ENCODE results near the gene CHST2. TPM values are rescaled to one million over a fixed set of nuclear protein-coding genes. Genes with fewer than 3 reads are reported as not detected.

Gene CHST2
- polyA plus RNA-seq, 3 donors from 2014 or later = 105 to 117 (median 116) TPM

DNA sequence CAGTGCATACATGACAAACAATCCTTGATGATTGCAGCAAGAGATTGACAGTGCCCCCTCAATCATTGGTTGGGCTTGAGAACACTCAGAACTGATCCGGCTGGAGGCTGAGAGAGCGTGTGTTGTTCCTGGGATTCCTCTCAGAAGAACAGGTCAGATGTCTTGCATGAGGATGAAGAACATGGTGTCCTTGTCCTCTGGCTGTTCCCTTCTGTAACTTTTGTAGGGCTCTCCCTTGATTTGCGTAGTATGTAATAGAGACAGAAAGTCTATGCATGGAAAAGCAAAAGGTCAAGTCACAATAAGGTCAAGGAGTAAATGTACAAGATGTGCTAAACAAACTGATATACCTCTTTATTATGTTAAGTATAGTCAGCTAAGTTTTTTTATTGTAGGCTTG is 8.2 kb downstream of the CHST2 start:
- Mint-ChIP-seq H3K4me3 (peak overlapping the region in 1 of 5 donors; percentile 10), H3K9me3 (no peaks in the 10 kb centered on the region), H3K27ac (peak overlapping the region; percentile 38 to 97 (median 66)), H3K27me3 (ENCODE audit: low read depth in 3 of 3) (peaks cover 0 to 4% (median 3%) of the 10 kb centered on the region in 3 donors), H3K36me3 (peaks cover 11 to 56% (median 40%) of the 10 kb centered on the region in 3 donors), H3K4me1 (peaks cover 88 to 99% of the 10 kb centered on the region in 2 donors)
- DNase-seq = no peak

DNA sequence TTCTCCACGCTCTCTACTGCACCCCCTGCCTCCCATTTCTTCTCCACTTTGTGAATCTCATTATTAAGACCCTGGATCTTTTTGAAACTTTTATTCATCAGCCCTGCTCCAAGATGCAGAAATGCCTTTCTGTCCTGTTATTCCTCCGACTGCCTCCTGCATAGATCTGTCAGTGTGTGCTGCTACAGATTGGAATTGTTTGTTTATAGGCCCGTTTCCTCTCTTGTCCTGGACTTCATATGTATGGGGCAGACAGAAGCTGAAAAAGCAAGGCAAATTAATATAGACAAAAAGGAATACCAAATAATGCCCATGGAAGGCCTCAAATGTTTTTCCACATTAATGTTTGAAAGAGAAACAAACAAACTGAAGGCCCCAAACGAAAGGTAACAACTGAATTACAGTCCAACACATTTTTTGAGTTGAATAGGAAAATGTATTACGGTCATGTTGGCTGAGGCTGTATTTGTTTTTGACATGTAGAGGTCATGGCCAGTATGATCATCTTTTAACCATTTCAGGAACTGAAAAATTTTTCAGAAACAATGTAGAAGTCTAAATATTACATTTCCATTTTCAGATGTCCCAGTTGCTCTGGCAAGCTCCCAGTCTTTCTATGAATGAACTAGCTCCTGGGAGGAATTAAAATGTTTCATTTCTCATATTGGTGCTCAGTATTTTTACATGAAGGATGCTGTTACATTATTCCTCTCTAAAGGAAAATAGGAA is 8.8 kb downstream of the CHST2 start:
- Mint-ChIP-seq H3K36me3 (peaks cover 8 to 57% (median 37%) of the 10 kb centered on the region in 3 donors), H3K4me1 (peaks cover 88 to 99% of the 10 kb centered on the region in 2 donors), H3K27ac (peak overlapping the region; percentile 38 to 97 (median 74)), H3K9me3 (no peaks in the 10 kb centered on the region), H3K4me3 (peak overlapping the region in 2 of 5 donors; percentile 6 to 10), H3K27me3 (ENCODE audit: low read depth in 3 of 3) (peaks cover 0 to 3% (median 2%) of the 10 kb centered on the region in 3 donors)
- DNase-seq = no peak

DNA sequence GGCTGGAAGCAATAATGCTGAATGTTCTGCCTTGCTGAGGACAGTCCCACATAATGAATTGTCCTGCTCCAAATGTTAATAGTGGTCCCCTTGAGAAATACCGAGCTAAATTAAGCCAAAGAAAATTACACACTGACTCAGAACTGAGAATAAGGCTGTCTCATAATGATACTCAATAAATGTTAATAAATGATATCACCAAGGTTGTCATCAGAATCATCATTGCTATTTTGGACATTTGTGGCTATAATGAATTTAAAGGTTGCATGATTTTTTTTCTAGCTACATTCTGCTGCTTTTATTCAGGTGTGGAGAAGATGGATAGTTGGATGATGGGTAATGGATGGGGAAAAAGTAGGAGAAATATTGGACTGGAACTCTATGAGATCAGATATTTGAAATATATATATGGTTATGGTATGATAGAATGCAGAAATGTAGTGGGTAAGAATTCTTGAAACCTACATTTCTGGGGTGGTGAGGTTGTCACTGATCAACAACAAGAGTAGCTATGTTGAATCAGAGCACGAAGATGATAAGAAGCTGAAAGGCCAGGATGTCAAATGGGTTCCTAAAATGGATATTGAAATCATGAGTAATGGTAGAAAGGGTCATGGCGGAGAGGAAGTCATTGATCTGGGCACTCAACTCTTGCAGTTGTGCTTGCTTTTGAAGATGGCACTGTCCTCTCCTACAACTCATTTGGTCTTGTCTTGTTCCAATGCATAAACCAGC is 12.8 kb downstream of the CHST2 start:
- Mint-ChIP-seq H3K36me3 (peaks cover 8 to 42% (median 24%) of the 10 kb centered on the region in 3 donors), H3K27ac (peak overlapping the region in 5 of 6 donors; percentile 18 to 74 (median 26)), H3K27me3 (ENCODE audit: low read depth in 3 of 3) (peaks cover 0 to 2% (median 0%) of the 10 kb centered on the region in 3 donors), H3K4me1 (peaks cover 65 to 69% of the 10 kb centered on the region in 2 donors), H3K4me3 (no peak overlapping the region), H3K9me3 (no peaks in the 10 kb centered on the region)
- no peak for DNase-seq

DNA sequence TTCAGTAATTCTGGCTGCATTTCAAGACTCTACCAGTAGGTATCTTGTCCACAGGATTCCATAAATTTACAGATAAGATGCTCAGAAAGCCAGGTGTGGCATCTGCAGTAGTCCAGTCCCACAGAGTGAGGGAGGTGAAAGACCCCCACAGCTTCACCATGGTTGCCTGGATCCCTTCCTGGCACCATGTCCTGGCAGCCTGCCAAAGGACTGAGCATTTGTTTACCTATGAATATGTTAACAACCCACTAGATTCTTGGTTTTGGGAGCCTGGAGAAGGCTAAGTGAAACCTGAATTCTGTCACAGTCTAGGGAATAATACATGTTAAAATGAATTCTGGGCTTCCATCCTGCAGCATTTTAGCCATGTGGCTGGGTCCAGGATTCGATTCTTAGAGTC is 14.9 kb downstream of the CHST2 start:
- H3K27ac Mint-ChIP-seq = no peak overlapping the region
- H3K36me3 Mint-ChIP-seq = peaks cover 0 to 32% (median 20%) of the 10 kb centered on the region in 3 donors
- peaks cover 52 to 60% of the 10 kb centered on the region in 2 donors for H3K4me1 Mint-ChIP-seq
- no peak overlapping the region for H3K4me3 Mint-ChIP-seq
- H3K9me3 Mint-ChIP-seq = no peaks in the 10 kb centered on the region
- H3K27me3 Mint-ChIP-seq (ENCODE audit: low read depth in 3 of 3) = peaks cover 0 to 2% (median 0%) of the 10 kb centered on the region in 3 donors
- no peak for DNase-seq

DNA sequence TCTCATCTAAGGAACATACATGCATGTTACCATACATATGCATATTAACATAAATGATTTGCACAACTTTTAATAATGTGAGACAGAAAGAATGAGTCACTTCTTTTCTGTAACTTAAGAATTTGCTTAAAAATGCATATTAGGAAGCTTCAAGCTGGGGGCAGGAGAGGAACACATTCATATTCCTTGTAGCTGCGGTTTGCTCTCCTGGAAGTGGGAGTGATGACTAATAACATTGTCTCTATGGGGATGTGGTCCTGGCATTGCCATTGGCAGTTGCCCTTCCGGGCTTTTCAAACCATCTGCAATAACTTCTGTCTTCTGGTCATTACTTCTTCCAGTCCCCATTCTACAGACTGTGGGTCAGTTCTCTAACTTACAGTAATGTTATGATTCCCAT is 15.6 kb downstream of the CHST2 start:
- peaks cover 0 to 28% (median 20%) of the 10 kb centered on the region in 3 donors for H3K36me3 Mint-ChIP-seq
- H3K27me3 Mint-ChIP-seq (ENCODE audit: low read depth in 3 of 3) = peaks cover 0 to 2% (median 0%) of the 10 kb centered on the region in 3 donors
- no peak overlapping the region for H3K4me3 Mint-ChIP-seq
- peaks cover 45 to 53% of the 10 kb centered on the region in 2 donors for H3K4me1 Mint-ChIP-seq
- H3K9me3 Mint-ChIP-seq = no peaks in the 10 kb centered on the region
- H3K27ac Mint-ChIP-seq = peak overlapping the region in 2 of 6 donors; percentile 15 to 58
- DNase-seq = no peak

DNA sequence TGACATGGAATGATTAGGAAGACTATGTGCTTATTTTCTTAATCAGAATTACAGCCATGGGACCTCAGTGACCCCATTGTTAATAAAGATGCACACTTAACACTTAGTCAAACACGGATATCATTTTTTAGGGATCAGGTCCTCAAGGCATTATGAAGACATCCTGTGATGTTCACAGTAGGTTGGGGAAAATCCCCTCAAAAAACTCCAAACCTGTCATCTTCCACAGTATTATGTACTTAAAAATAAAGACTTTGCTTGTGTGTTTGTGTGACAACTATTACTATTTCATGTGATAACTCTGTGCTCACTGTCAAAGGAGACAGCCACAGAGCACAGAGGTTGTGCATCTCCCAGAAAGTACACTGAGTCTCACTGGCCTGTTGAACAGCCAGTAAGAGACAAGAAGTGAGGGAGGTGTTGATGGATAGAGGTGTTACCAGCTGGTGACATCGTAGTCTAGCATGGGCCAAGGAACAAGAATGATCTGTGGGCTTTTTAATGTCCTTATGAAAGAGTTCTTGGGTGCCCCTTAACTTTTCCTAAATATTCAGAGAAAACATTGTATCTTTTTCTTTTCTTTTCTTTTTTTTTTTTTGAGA is 18.0 kb downstream of the CHST2 start:
- H3K4me1 Mint-ChIP-seq = peaks cover 25 to 30% of the 10 kb centered on the region in 2 donors
- DNase-seq = no peak
- H3K9me3 Mint-ChIP-seq = no peaks in the 10 kb centered on the region
- no peak overlapping the region for H3K4me3 Mint-ChIP-seq
- H3K27ac Mint-ChIP-seq = peak overlapping the region in 1 of 6 donors; percentile 44
- H3K36me3 Mint-ChIP-seq = peaks cover 0 to 13% (median 6%) of the 10 kb centered on the region in 3 donors
- peaks cover 0 to 2% (median 0%) of the 10 kb centered on the region in 3 donors for H3K27me3 Mint-ChIP-seq (ENCODE audit: low read depth in 3 of 3)

DNA sequence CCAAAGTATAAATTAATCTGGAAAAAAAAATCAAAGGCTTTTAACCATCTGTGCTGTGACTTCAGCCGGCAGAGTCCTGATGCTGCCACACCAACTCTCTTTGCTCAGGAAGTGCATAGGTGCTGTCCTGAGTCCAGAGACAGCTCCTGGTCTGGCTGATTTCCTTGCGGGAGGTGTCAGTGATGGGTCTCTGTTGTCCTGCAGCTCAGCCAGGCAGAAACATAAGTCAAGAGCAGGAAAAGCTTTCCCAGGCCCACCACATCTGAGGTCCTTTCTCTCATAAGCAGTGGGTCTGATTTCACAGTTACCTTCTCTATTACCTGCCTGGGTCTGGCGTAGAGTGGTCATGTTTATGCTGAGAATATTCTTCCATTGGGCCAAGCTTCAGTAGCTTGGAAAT is 19.4 kb downstream of the CHST2 start:
- peaks cover 12 to 16% of the 10 kb centered on the region in 2 donors for H3K4me1 Mint-ChIP-seq
- H3K4me3 Mint-ChIP-seq = no peak overlapping the region
- H3K27me3 Mint-ChIP-seq (ENCODE audit: low read depth in 3 of 3) = no peaks in the 10 kb centered on the region
- DNase-seq = no peak
- H3K9me3 Mint-ChIP-seq = no peaks in the 10 kb centered on the region
- H3K36me3 Mint-ChIP-seq = peaks cover 0 to 3% (median 0%) of the 10 kb centered on the region in 3 donors
- H3K27ac Mint-ChIP-seq = no peak overlapping the region

DNA sequence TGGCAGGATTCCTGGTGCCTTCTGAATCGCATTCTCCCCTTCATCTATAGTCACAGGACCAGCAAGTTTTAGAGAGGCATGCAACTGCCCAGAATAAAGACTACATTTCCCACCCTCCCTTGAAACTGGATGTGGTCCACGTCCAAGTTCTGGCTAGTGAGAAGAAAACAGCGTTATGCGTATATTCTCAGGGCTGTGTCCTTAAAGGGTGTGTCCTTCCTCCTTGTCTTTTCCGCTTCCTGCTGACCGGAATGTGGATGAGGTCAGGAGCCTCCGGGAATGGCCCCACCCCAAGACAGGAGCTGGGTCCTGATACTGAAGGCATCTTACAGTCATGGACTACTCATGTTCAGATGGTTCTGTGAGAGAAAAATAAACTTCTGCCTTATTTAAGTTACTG is 20.2 kb downstream of the CHST2 start:
- Mint-ChIP-seq H3K4me3 (no peak overlapping the region), H3K4me1 (peaks cover 8 to 11% of the 10 kb centered on the region in 2 donors), H3K36me3 (peaks cover 0 to 5% (median 0%) of the 10 kb centered on the region in 3 donors), H3K27me3 (ENCODE audit: low read depth in 3 of 3) (no peaks in the 10 kb centered on the region), H3K9me3 (no peaks in the 10 kb centered on the region), H3K27ac (no peak overlapping the region)
- no peak for DNase-seq

DNA sequence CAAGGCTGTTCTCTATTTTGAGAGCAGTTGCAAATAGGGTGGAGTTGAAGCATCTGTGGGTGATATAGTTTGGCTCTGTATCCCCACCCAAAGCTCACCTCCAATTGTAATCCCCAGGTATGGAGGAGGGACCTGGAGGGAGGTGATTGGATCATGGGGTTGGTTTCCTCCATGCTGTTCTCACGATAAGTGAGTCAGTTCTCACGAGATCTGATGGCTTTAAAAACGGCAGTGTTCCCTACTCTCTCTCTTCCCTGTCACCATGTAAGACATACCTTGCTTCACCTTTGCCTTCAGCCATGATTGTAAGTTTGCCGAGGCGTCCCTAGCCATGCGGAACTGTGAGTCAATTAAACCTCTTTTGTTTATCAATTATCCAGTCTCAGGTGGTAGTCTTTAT is 21.0 kb downstream of the CHST2 start:
- Mint-ChIP-seq H3K27me3 (ENCODE audit: low read depth in 3 of 3) (no peaks in the 10 kb centered on the region), H3K4me1 (peaks cover 4 to 11% of the 10 kb centered on the region in 2 donors), H3K4me3 (no peak overlapping the region), H3K9me3 (no peaks in the 10 kb centered on the region), H3K27ac (peak overlapping the region in 2 of 6 donors; percentile 61 to 66), H3K36me3 (peaks cover 0 to 10% (median 0%) of the 10 kb centered on the region in 3 donors)
- DNase-seq = no peak

DNA sequence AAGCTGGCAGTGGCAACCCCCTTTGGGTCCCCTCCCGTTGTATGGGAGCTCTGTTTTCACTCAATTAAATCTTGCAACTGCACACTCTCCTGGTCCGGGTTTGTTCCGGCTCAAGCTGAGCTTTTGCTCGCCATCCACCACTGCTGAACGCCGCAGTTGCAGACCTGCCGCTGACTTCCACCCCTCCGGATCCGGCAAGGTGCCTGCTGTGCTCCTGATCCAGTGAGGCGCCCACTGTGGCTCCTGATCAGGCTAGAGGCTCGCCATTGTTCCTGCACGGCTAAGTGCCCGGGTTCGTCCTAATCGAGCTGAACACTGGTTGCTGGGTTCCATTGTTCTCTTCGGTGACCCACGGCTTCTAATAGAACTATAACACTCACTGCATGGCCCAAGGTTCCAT is 22.8 kb downstream of the CHST2 start:
- peaks cover 3 to 11% of the 10 kb centered on the region in 2 donors for H3K4me1 Mint-ChIP-seq
- no peak overlapping the region for H3K27ac Mint-ChIP-seq
- no peak for DNase-seq
- no peak overlapping the region for H3K4me3 Mint-ChIP-seq
- no peaks in the 10 kb centered on the region for H3K9me3 Mint-ChIP-seq
- no peaks in the 10 kb centered on the region for H3K27me3 Mint-ChIP-seq (ENCODE audit: low read depth in 3 of 3)
- peaks cover 0 to 10% (median 0%) of the 10 kb centered on the region in 3 donors for H3K36me3 Mint-ChIP-seq

DNA sequence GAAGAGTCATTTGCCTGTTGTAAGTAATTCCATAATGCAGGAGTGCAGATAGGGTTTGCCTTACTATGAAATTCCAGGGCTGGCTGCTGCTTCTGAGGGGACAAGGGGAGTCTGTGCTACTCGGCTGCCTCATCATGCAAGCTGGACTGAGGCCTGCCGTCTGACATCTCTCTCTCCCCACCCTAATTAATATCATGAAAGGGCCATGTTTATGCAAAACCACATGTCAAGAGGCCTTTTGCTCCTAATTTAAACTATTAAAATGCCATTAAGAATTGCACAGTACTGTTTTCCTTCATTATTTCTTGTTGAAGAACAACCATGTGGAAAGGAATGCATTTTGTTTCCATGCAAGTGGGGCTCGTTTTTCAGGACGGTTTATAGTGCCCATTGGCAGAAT is 26.3 kb downstream of the CHST2 start:
- Mint-ChIP-seq H3K27ac (no peak overlapping the region), H3K36me3 (peaks cover 0 to 7% (median 0%) of the 10 kb centered on the region in 3 donors), H3K27me3 (ENCODE audit: low read depth in 3 of 3) (no peaks in the 10 kb centered on the region), H3K9me3 (no peaks in the 10 kb centered on the region), H3K4me3 (no peak overlapping the region), H3K4me1 (peaks cover under 1 to 5% of the 10 kb centered on the region in 2 donors)
- no peak for DNase-seq

DNA sequence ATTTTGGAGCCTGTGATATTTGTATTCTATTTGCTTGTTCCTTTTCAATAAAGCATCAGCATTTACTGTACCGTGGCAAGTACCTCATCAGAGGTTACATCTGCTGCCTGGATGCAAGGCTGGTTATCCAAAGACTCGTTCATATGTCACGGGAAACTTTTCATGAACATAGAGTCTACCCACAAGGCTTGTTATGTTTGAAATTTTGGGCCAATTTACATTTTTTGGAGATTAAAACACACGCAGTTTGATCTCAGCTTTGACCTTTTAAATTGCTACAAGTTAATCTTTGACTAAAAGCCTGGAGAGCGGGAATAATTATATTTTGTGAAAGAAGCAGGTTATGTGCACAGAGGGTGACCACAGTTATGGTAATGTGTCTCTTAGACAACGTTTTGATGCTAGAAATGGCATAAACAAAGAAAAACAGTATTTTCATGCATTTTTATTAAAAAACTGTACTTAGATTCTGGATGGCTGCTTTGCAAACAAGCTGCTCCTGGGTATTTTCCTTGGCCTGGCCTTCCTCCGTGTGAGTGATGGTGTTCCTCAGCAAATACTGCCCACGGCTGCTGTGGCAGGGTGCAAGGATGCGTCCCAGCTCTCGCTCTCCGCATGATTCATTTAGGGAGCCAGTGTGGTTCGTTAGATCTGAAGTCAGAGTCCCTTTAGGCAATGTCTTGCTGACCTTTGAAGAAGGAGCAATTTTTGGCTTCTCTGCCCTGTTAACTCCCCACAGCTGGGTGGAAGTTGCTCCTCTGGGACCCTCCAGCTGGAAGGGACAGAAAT is 27.1 kb downstream of the CHST2 start:
- Mint-ChIP-seq H3K4me1 (peaks cover 2 to 13% of the 10 kb centered on the region in 2 donors), H3K4me3 (no peak overlapping the region), H3K27ac (no peak overlapping the region), H3K27me3 (ENCODE audit: low read depth in 3 of 3) (peaks cover 0 to 2% (median 0%) of the 10 kb centered on the region in 3 donors), H3K9me3 (no peaks in the 10 kb centered on the region), H3K36me3 (peaks cover 0 to 7% (median 2%) of the 10 kb centered on the region in 3 donors)
- no peak for DNase-seq

DNA sequence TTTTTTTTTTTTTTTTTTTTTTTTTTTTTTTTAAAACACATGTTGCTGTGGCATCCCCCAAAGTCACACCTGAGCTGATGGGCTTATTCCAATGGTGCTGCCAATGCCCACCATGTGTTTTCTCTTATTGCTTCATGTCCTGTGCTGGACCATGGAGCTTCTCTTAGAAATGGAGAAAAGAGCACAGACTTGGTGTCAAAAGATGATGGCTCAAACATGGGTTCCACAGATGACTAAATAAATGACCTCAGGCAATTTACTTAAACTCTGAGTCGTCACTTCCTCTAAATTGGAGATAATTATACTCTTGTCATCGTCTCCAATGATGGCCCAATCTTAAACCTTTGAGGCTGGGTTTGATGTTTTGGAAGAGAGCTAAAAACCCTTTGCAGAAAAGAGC is 28.1 kb downstream of the CHST2 start:
- no peaks in the 10 kb centered on the region for H3K9me3 Mint-ChIP-seq
- H3K4me3 Mint-ChIP-seq = no peak overlapping the region
- no peak for DNase-seq
- H3K36me3 Mint-ChIP-seq = peaks cover 0 to 7% (median 6%) of the 10 kb centered on the region in 3 donors
- H3K27ac Mint-ChIP-seq = peak overlapping the region in 1 of 6 donors; percentile 21
- H3K4me1 Mint-ChIP-seq = peaks cover 7 to 13% of the 10 kb centered on the region in 2 donors
- H3K27me3 Mint-ChIP-seq (ENCODE audit: low read depth in 3 of 3) = peaks cover 0 to 5% (median 0%) of the 10 kb centered on the region in 3 donors

Data from immature natural killer cell (primary cell).